ENCODE results near the gene BICC1.

DNA sequence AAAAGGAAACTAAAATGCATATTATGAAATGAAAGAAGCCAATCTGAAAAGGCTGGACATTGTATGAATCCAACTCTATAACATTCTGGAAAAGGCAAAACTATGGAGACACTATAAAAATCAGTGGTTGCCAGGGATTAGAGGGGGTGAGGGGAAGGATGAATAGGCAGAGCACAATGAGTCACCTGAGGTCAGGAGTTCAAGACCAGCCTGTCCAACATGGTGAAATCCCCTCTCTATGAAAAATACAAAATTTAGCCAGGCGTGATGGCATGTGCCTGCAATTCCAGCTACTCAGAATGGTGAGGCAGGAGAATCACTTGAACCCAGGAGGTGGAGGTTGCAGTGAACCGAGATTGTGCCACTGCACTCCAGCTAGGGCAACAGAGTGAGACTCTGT, 338.9 kb downstream of the BICC1 start:
- TF ChIP-seq, protein P1, sequence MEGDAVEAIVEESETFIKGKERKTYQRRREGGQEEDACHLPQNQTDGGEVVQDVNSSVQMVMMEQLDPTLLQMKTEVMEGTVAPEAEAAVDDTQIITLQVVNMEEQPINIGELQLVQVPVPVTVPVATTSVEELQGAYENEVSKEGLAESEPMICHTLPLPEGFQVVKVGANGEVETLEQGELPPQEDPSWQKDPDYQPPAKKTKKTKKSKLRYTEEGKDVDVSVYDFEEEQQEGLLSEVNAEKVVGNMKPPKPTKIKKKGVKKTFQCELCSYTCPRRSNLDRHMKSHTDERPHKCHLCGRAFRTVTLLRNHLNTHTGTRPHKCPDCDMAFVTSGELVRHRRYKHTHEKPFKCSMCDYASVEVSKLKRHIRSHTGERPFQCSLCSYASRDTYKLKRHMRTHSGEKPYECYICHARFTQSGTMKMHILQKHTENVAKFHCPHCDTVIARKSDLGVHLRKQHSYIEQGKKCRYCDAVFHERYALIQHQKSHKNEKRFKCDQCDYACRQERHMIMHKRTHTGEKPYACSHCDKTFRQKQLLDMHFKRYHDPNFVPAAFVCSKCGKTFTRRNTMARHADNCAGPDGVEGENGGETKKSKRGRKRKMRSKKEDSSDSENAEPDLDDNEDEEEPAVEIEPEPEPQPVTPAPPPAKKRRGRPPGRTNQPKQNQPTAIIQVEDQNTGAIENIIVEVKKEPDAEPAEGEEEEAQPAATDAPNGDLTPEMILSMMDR (IDR thresholded peaks at IDR 0.05), result no peak
- TF ChIP-seq POLR2A (IDR thresholded peaks at IDR 0.05), result no peak

Measured in thyroid gland (tissue), 4 donors.